OCI-LY3 (cell line): ENCODE data around the gene KDR.

Source experiments
- H2AFZ ChIP-seq: fragments of 200-600, 300-600 bp; shearing (Covaris generic); 2 replicates; pipeline ENCODE4 v1.6.0; 2014; ENCODE audit warnings: antibody characterized with exemption, low read depth, low read length
- H3K27ac ChIP-seq: fragments of 200-600, 300-600 bp; sonication (generic); 2 replicates; pipeline ENCODE4 v1.5.1; 2014; ENCODE audit warnings: mild to moderate bottlenecking, low read length, moderate library complexity, mixed read lengths
- H3K27me3 ChIP-seq: fragments of 200-600, 300-600 bp; sonication (generic); 2 replicates; pipeline ENCODE4 v1.6.1; 2014; ENCODE audit warnings: low read depth, low read length, mixed read lengths
- H3K36me3 ChIP-seq: fragments of 200-600, 300-600 bp; sonication (generic); replicated peaks from 2 replicates; pipeline ENCODE3; 2014; ENCODE audit warnings: low read depth, low read length, mixed read lengths
- H3K4me1 ChIP-seq: fragments of 300-600, 200-600 bp; sonication (generic); 2 replicates; pipeline ENCODE4 v1.6.1; 2014; ENCODE audit warnings: low read length, mixed read lengths
- H3K4me2 ChIP-seq: fragments of 200-600, 300-600 bp; sonication (generic); 2 replicates; pipeline ENCODE4 v1.6.1; 2014; ENCODE audit warnings: low read length, mixed read lengths
- H3K4me3 ChIP-seq: fragments of 300-600, 200-600 bp; sonication (generic); 2 replicates; pipeline ENCODE4 v1.5.1; 2014; ENCODE audit warnings: antibody characterized with exemption, mild to moderate bottlenecking, low read length, moderate library complexity
- H3K79me2 ChIP-seq: fragments of 300-600, 200-600 bp; shearing (Covaris generic); 2 replicates; pipeline ENCODE4 v1.6.1; 2014; ENCODE audit warnings: mild to moderate bottlenecking, low read length, mixed read lengths
- H3K9ac ChIP-seq: fragments of 300-600, 200-600 bp; shearing (Covaris generic); 2 replicates; pipeline ENCODE4 v1.6.0; 2014; ENCODE audit warnings: mild to moderate bottlenecking, low read length, moderate library complexity
- H3K9me3 ChIP-seq: fragments of 200-600, 300-600 bp; shearing (Covaris generic); 2 replicates; pipeline ENCODE4 v1.6.1; 2014; ENCODE audit warnings: low read length, mixed read lengths; ENCODE audit not compliant: insufficient read depth
- H4K20me1 ChIP-seq: fragments of 200-600, 300-600 bp; sonication (generic); 2 replicates; pipeline ENCODE4 v1.6.1; 2016; ENCODE audit warnings: low read length, mixed read lengths; ENCODE audit not compliant: insufficient read depth
- CTCF ChIP-seq: fragments of 200-600, 300-600 bp; sonication (generic); IDR thresholded peaks from 2 replicates; pipeline ENCODE4 v1.5.1; 2014; ENCODE audit warnings: antibody characterized with exemption, low read length, low read depth
- EZH2phosphoT487 ChIP-seq: fragments of 200-600 bp; shearing (Covaris generic); IDR thresholded peaks from 2 replicates; pipeline ENCODE4 v1.6.1; 2018; ENCODE audit warnings: antibody characterized with exemption, mixed run types, low read depth

The KDR gene

DNA sequence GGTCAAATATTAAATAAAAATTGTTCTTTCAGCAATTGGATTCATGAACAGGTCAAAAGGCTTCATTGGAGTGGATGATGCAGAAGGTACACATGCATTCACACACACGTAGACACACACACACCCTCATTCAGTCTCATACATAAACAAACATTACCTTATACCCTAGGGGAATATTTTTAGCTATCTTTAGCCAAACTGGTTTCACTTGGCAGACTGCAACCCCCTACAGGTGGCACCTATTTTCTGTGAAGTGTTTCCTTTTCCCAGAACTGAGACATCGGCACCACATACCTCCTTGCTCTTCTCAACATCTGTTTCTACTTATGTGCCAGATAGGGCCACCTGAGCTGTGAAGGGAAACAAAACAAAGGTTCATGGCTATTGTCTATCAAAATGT, 18.5 kb upstream of the KDR start:
- no peak for TF ChIP-seq EZH2phosphoT487
- TF ChIP-seq CTCF: no peak
- H3K9ac ChIP-seq: no peak overlapping the region
- no peaks in the 10 kb centered on the region for H3K4me1 ChIP-seq
- no peak overlapping the region for H2AFZ ChIP-seq
- no peak overlapping the region for H3K4me3 ChIP-seq
- H3K9me3 ChIP-seq: no peaks in the 10 kb centered on the region
- no peaks in the 10 kb centered on the region for H3K36me3 ChIP-seq
- no peaks in the 10 kb centered on the region for H3K79me2 ChIP-seq
- H3K4me2 ChIP-seq: no peak overlapping the region
- no peak overlapping the region for H3K27ac ChIP-seq
- no peaks in the 10 kb centered on the region for H3K27me3 ChIP-seq
- no peaks in the 10 kb centered on the region for H4K20me1 ChIP-seq

DNA sequence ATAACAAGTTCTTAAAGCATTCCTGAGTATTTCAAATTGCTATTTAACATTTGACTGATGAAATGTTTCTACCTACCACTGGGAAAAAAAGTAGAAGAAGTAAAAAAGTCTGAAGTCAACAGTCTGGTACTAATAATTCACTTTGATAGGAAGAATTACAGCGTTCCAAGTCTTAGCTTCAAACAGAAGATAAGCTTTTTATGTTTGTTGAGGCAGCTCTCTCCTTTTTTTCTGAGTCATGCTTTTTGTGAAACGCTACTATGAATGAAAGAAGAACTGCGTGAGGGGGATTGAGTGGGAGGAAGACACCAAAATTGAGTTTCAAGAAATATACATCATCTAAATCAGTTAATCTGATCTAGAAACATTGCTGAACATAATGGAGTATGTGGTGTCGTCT, 13.0 kb upstream of the KDR start:
- Histone ChIP-seq H3K9me3 (no peaks in the 10 kb centered on the region), H3K4me2 (no peak overlapping the region), H3K27ac (no peak overlapping the region), H3K4me1 (no peaks in the 10 kb centered on the region), H3K27me3 (no peaks in the 10 kb centered on the region), H3K4me3 (no peak overlapping the region), H4K20me1 (no peaks in the 10 kb centered on the region), H3K9ac (no peak overlapping the region), H3K79me2 (no peaks in the 10 kb centered on the region), H3K36me3 (no peaks in the 10 kb centered on the region), H2AFZ (no peak overlapping the region)
- no peak for TF ChIP-seq EZH2phosphoT487
- no peak for TF ChIP-seq CTCF

DNA sequence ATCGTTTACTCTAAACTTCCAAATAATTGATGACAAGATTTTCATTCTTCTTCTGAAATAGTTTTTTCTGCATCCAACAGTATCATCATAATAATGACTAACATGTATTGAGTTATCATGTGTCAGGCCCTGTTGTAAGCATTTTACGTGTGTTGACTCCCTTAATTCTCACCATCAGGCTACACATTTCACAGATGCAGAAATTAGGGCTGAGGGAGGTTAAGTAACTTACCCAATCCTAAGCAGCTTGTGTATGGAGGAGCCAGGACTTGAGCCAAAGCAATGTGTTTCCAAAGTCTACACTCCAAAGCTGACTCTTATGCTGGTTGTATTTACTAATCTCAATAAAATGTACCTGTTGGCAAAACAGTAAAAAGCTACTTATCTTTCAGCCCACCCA, 11.2 kb upstream of the KDR start:
- Histone ChIP-seq H3K9me3 (no peaks in the 10 kb centered on the region), H3K4me1 (no peaks in the 10 kb centered on the region), H3K9ac (no peak overlapping the region), H3K4me2 (no peak overlapping the region), H3K27me3 (no peaks in the 10 kb centered on the region), H3K4me3 (no peak overlapping the region), H3K36me3 (no peaks in the 10 kb centered on the region), H3K27ac (no peak overlapping the region), H3K79me2 (no peaks in the 10 kb centered on the region), H2AFZ (no peak overlapping the region), H4K20me1 (no peaks in the 10 kb centered on the region)
- no peak for TF ChIP-seq EZH2phosphoT487
- TF ChIP-seq CTCF: no peak

DNA sequence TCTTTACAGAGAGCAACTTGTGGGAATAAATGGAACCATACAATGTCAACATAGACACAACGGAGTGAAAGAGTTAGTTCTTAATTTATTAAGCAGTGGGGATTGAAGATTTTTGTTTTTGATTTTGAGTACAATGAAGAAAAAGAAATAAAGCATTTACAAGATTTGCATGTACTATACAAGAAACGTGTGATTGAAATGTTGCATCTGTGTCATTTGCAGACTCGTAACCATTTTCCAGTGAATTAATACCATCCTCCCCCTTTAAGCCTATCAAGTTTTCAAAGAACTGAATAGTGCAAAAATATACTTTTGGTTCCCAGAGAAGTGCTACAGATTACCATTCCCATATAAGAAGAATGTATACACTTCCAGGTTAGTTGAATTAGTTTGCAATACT, 8.6 kb upstream of the KDR start:
- TF ChIP-seq EZH2phosphoT487: no peak
- no peak for TF ChIP-seq CTCF

More for the DNA sequence above, 8.6 kb upstream of the KDR start:
- Histone ChIP-seq H3K27me3 (no peaks in the 10 kb centered on the region), H4K20me1 (no peaks in the 10 kb centered on the region), H3K4me2 (no peak overlapping the region), H3K79me2 (no peaks in the 10 kb centered on the region), H3K4me1 (no peaks in the 10 kb centered on the region), H3K27ac (no peak overlapping the region), H3K4me3 (no peak overlapping the region), H3K36me3 (no peaks in the 10 kb centered on the region), H3K9me3 (no peaks in the 10 kb centered on the region), H3K9ac (no peak overlapping the region), H2AFZ (no peak overlapping the region)
